Esophagus squamous epithelium (tissue), 5 donors: ENCODE measurements around the gene ANKRD36. TPM values are rescaled to one million over a fixed set of nuclear protein-coding genes. Genes with fewer than 3 reads are reported as not detected.
"Not testable (repeated sequence)": the region's sequence is repeated elsewhere in the genome, so short reads cannot be mapped to it uniquely, and the experiment has no call there.

ENCODE experiments used
- DNase-seq: peaks from one replicate; lab custom pipeline; 2025; lab: John Stamatoyannopoulos, UW
- H3K27ac ChIP-seq, 4 donors: fragments of 200-600 bp; sonication (generic); one replicate each; pipeline ENCODE4 v1.5.1; 2016 to 2019; ENCODE audit warnings: mild to moderate bottlenecking in 1 of 4
- H3K27me3 ChIP-seq, 4 donors: fragments of 200-600 bp; sonication (generic); 1 replicate in 3 of 4; 2 replicates in 1 of 4; pipeline versions ENCODE4 v1.5.1 to v1.6.0; 2017 to 2021; ENCODE audit warnings: antibody characterized with exemption in 1 of 4
- H3K36me3 ChIP-seq, 3 donors: fragments of 200-600 bp; sonication (generic); one replicate each; pipeline ENCODE4 v1.5.1; 2016 to 2019
- H3K4me1 ChIP-seq, 3 donors: fragments of 200-600 bp; sonication (generic); one replicate each; pipeline ENCODE4 v1.5.1; 2017 to 2019
- H3K4me3 ChIP-seq, 4 donors: fragments of 200-600 bp; sonication (generic); 1 replicate in 3 of 4; 2 replicates in 1 of 4; pipeline ENCODE4 v1.5.1; 2016 to 2019; ENCODE audit warnings: mild to moderate bottlenecking in 2 of 4, moderate library complexity in 1 of 4
- H3K9me3 ChIP-seq, 3 donors: fragments of 200-600 bp; sonication (generic); one replicate each; pipeline ENCODE4 v1.5.1; 2016 to 2019
- POLR2A ChIP-seq, 4 donors: fragments of 450-650 bp; IDR thresholded peaks; one replicate each; pipeline ENCODE4 v1.6.1; 2017; ENCODE audit warnings: antibody characterized with exemption in 4 of 4, mild to moderate bottlenecking in 4 of 4, moderate library complexity in 3 of 4
- WGBS, 2 donors: methylation state at CpG; one replicate each; pipeline ENCODE4 v1.1.5; 2018; 5-methylcytosine and 5-hydroxymethylcytosine counted together
- intact Hi-C: fragments of 100-400 bp; cut with DNase I; formaldehyde crosslinking; loops from one replicate; pipeline ENCODE4 v1.15.0; 2022
- total RNA-seq, 4 donors: library from RNA; depleted of rRNA; stranded (reverse); fragments of >200 nt; gene quantifications; one replicate each; pipeline ENCODE4 v1.1.0, GENCODE V29; 2016
- TF ChIP-seq, protein P1 (sequence below), 6 experiments: fragments of 450-650 bp in 4 of 6; fragments of 200-600 bp in 2 of 6; sonication (generic) in 2 of 6; IDR thresholded peaks; one replicate each; pipeline ENCODE4 v1.5.1; 2016 to 2019; ENCODE audit warnings: antibody characterized with exemption in 6 of 6, mild to moderate bottlenecking in 4 of 6, moderate library complexity in 4 of 6
- donor health status: DM: yes; HTN: yes; CAD: no.

ANKRD36 gene
- total RNA-seq, 4 donors from 2014 or later = 4.7 to 25.7 (median 8.5) TPM

DNA sequence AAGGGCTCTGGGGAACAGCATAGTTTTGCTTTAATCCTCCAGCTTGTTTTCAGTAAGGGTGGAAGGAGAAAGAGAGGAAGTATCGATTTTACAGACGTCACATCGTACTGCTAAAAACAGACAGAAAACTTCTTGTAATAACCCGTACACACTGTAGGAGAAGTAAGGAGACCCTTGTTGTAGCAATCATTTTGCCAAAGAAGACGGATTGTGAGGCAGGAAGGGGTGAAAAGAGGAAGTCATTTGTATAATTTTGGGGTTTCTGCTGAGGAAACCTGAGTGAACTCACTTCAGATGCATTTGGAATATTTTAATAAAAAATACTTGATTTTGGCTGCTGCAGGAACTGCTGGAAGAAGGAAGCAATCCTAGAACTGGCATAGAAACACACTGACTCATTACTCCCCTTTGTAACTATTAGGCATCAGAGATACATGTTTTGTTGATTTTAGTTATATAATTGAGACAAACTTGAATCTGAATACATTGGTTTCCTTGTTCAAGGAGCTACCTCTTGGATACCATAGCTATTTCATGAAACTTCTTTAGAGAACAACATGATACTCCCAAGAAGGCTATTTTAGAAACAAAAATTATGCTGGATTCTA, 89.8 kb downstream of the ANKRD36 start:
- intact Hi-C loops, H3K9me3 ChIP-seq: not testable (repeated sequence)

DNA sequence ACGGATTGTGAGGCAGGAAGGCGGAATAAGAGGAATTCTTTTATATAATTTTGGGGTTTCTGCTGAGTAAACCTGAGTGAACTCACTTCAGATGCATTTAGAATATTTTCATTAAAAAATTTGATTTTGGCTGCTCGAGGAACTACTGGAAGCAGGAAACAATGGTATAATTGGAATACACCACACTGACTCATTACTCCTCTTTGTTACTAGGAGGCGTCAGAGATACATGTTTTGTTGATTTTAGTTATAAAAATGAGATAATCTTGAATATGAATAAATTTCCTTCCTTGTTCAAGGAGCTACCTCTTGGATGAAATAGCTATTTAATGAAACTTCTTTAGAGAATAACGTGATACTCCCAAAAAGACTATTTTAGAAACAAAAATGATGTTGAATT, 97.4 kb downstream of the ANKRD36 start:
- Histone ChIP-seq H3K27me3 (no peaks in the 10 kb centered on the region), H3K36me3 (peaks cover 0 to 48% (median 0%) of the 10 kb centered on the region in 3 donors), H3K4me1 (no peaks in the 10 kb centered on the region), H3K9me3 (no peaks in the 10 kb centered on the region), H3K4me3 (no peak overlapping the region), H3K27ac (no peak overlapping the region)
- no peak for DNase-seq
- TF ChIP-seq, protein P1, sequence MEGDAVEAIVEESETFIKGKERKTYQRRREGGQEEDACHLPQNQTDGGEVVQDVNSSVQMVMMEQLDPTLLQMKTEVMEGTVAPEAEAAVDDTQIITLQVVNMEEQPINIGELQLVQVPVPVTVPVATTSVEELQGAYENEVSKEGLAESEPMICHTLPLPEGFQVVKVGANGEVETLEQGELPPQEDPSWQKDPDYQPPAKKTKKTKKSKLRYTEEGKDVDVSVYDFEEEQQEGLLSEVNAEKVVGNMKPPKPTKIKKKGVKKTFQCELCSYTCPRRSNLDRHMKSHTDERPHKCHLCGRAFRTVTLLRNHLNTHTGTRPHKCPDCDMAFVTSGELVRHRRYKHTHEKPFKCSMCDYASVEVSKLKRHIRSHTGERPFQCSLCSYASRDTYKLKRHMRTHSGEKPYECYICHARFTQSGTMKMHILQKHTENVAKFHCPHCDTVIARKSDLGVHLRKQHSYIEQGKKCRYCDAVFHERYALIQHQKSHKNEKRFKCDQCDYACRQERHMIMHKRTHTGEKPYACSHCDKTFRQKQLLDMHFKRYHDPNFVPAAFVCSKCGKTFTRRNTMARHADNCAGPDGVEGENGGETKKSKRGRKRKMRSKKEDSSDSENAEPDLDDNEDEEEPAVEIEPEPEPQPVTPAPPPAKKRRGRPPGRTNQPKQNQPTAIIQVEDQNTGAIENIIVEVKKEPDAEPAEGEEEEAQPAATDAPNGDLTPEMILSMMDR (IDR thresholded peaks at IDR 0.05) = no peak
- TF ChIP-seq POLR2A (IDR thresholded peaks at IDR 0.05) = no peak
- WGBS, 2 donors = 86% methylated on average over 5 of the region's 5 CpGs
- intact Hi-C loops = no loop called here

More for the DNA sequence above, 89.8 kb downstream of the ANKRD36 start:
- not testable (repeated sequence) for DNase-seq, H3K4me3 ChIP-seq, H3K27me3 ChIP-seq, H3K4me1 ChIP-seq, H3K27ac ChIP-seq
- H3K36me3 ChIP-seq = peaks cover 0 to 53% (median 0%) of the 10 kb centered on the region in 3 donors
- WGBS, 2 donors = 72 to 92% methylated on average over 5 of the region's 5 CpGs

DNA sequence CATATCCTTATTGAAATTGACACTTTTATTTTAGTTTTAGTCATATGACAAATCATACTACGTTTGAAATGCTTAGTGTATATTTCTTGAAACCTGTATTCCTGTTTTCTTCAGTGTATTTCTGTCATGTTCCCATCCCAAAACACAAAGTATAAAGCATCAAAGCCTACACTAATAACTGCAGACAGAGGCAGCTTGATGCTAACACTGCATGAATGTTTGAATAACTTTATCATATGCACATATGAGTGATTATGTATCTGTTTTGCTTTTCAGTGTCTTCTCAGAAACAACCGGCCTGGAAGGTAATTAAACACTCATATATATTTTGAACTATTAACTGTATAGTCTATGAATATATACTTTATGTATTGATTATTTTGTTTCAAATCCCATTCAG, 102.1 kb downstream of the ANKRD36 start:
- DNase-seq, H3K4me3 ChIP-seq, H3K4me1 ChIP-seq, H3K27ac ChIP-seq, intact Hi-C loops, H3K9me3 ChIP-seq, H3K27me3 ChIP-seq: not testable (repeated sequence)
- no CpG with 5 or more reads among the region's 2 CpGs for WGBS, 2 donors
- H3K36me3 ChIP-seq = peaks cover 0 to 48% (median 0%) of the 10 kb centered on the region in 3 donors

DNA sequence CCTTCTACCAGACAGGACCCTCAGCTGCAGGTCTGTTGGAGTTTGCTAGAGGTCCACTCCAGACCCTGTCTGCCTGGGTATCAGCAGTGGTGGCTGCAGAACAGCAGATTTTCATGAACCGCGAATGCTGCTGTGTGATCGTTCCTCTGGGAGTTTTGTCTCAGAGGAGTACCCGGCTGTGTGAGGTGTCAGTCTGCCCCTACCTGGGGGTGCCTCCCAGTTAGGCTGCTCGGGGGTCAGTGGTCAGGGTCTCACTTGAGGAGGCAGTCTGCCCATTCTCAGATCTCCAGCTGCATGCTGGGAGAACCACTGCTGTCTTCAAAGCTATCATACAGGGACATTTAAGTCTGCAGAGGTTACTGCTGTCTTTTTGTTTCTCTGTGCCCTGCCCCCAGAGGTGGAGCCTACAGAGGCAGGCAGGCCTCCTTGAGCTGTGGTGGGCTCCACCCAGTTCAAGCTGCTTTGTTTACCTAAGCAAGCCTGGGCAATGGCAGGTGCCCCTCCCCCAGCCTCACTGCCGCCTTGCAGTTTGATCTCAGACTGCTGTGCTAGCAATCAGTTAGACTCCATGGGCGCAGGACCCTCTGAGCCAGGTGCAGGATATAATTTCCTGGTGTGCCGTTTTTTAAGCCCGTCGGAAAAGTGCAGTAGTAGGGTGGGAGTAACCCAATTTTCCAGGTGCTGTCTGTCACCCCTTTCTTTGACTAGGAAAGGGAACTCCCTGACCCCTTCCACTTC, 118.1 kb downstream of the ANKRD36 start:
- DNase-seq = not testable (repeated sequence)

DNA sequence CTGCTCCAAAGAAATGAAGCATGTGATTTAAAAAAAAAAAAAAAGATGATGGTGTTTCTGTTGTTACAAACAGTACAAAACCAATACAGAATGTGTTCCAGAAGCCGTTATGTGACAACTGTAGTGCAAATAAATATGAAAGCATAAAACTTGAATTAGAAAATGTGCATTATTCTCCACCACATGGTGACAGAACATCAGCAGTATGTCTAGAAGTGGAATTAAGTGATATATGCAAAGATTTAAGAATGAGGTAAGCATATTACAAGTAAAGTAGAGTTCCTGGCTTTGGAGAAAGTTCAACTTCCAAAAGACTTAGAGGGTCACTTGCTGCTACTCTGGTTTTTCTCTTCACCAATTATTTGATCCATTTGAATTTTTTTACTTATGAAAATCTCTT, 120.0 kb downstream of the ANKRD36 start:
- H3K27ac ChIP-seq, intact Hi-C loops, H3K4me1 ChIP-seq, DNase-seq, H3K27me3 ChIP-seq, H3K9me3 ChIP-seq, H3K4me3 ChIP-seq: not testable (repeated sequence)
- WGBS, 2 donors = 90% methylated on average over 1 of the region's 1 CpG; no CpG with 5 or more reads in 1 of the 2 donors
- H3K36me3 ChIP-seq = peaks cover 0 to 10% (median 0%) of the 10 kb centered on the region in 3 donors

More for the DNA sequence above, 118.1 kb downstream of the ANKRD36 start:
- H3K36me3 ChIP-seq = peaks cover 0 to 18% (median 0%) of the 10 kb centered on the region in 3 donors
- H3K4me1 ChIP-seq, H3K9me3 ChIP-seq, intact Hi-C loops, H3K27ac ChIP-seq, H3K4me3 ChIP-seq, H3K27me3 ChIP-seq: not testable (repeated sequence)
- 95% methylated on average over 8 of the region's 10 CpGs; no CpG with 5 or more reads in 1 of the 2 donors for WGBS, 2 donors

DNA sequence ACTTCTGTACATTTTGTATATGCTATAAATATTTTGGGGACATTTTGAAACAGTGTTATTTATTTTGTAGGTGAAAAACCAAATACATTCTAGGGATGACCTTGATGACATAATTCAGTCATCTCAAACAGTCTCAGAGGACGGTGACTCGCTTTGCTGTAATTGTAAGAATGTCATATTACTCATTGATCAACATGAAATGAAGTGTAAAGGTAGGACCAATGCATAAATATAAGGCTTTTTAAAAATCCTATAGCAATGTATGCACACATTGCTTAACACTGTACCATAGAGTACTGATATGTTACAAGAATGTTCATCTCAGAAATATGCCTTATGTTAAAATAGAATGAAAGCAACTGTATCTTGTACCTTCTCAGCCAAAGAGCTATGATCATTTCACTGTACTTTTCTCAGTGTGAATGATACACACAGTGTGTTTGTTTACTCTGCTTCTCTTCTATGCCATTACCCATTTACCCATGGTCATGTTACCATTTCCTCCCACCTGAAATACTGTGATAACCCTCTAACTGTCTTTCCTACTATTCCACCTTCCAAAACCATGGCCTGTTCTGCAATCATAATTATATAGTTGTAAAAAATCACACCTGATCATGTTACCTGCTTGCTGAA, 120.8 kb downstream of the ANKRD36 start:
- WGBS, 2 donors = no CpG with 5 or more reads among the region's 2 CpGs
- DNase-seq, intact Hi-C loops, H3K27ac ChIP-seq, H3K9me3 ChIP-seq, H3K4me3 ChIP-seq, H3K4me1 ChIP-seq, H3K27me3 ChIP-seq: not testable (repeated sequence)
- peaks cover 0 to 10% (median 0%) of the 10 kb centered on the region in 3 donors for H3K36me3 ChIP-seq

DNA sequence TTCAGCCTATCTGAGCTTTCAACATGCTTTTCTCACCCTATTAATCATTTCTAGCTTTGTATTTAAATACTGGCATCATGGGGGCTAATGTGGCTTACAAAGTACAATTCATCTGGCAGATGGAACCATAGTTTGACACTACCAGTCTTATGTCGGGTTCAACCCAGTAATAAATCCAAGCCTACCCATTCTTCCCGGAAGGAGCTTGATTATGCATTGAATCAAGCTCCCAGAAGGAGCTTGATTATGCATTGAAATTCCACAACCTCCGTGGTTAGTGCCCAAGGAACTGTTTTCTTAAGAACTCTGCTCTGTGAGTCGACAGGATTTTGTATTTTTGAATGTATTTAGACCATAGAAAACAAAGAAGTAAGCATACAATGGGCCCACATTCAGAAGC, 148.2 kb downstream of the ANKRD36 start:
- H3K27ac ChIP-seq, H3K36me3 ChIP-seq, H3K4me1 ChIP-seq, H3K9me3 ChIP-seq, H3K27me3 ChIP-seq, DNase-seq, H3K4me3 ChIP-seq, intact Hi-C loops: not testable (repeated sequence)
- WGBS, 2 donors = 88 to 100% methylated on average over 1 to 4 of the region's 4 CpGs

DNA sequence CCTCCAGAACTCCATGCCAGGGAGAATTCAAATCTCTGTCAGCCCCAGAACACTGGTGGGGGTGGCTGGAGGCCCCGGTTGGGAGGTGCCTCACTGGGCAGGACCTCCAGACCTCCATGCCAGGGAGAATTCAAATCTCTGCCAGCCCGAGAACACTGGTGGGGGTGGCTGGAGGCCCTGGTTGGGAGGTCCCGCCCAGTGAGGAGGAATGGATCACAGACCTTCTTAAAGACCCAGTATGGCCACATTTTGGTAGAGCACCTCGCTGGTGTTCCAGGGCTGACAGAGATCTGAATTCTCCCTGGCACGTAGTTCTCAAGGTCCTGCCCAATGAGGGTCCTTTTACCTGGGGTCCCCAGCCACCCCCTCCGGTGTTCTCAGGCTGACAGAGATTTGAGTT, 153.5 kb downstream of the ANKRD36 start:
- H3K9me3 ChIP-seq, intact Hi-C loops, H3K36me3 ChIP-seq, H3K4me3 ChIP-seq, DNase-seq, H3K4me1 ChIP-seq, H3K27me3 ChIP-seq, H3K27ac ChIP-seq: not testable (repeated sequence)
- no CpG with 5 or more reads among the region's 6 CpGs for WGBS, 2 donors
